ENCODE results near the gene MAP2K5.

DNA sequence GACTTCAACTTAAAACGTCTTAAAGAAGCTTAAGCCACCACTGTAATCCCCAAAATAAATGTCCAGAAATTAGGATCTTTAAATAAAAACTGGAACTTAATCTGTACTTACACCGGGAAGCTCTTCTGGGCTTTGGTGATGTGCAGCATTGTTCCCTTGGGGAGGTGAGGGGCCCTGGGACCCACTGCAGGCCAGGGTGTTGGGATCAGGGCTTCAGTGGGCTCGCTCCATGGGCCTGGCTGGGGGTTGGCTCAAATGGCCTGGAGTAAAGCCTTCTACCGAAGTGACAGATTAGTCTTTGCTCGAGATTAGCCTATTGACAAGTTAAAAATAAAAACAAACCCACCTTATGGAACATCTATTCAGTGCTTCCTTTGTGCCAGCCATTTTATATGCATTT, 303.5 kb downstream of the MAP2K5 start:
- TF ChIP-seq, protein P1, sequence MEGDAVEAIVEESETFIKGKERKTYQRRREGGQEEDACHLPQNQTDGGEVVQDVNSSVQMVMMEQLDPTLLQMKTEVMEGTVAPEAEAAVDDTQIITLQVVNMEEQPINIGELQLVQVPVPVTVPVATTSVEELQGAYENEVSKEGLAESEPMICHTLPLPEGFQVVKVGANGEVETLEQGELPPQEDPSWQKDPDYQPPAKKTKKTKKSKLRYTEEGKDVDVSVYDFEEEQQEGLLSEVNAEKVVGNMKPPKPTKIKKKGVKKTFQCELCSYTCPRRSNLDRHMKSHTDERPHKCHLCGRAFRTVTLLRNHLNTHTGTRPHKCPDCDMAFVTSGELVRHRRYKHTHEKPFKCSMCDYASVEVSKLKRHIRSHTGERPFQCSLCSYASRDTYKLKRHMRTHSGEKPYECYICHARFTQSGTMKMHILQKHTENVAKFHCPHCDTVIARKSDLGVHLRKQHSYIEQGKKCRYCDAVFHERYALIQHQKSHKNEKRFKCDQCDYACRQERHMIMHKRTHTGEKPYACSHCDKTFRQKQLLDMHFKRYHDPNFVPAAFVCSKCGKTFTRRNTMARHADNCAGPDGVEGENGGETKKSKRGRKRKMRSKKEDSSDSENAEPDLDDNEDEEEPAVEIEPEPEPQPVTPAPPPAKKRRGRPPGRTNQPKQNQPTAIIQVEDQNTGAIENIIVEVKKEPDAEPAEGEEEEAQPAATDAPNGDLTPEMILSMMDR (IDR thresholded peaks at IDR 0.05) = no peak
- no peak for TF ChIP-seq POLR2A (IDR thresholded peaks at IDR 0.05)

All from right lobe of liver (tissue), 4 donors.